HUDEP-2 (cell line): ENCODE results near the gene GPX4.
A peak's percentile ranks its signal among the peaks of the same experiment; 100 is the strongest.

Source experiments
- DNase-seq, 76 experiments: peaks; one replicate each; lab custom pipeline; 2025; ENCODE audit not compliant: unreplicated experiment in 76 of 76; lab: John Stamatoyannopoulos, UW

The GPX4 gene

GRCh38 chr19:1098177-1099051, 5.4 kb upstream of the GPX4 start:
- DNase-seq: no peak

- no peak for DNase-seq
Observed at GRCh38 chr19:1101337-1101698, 2.5 kb upstream of the GPX4 start.

GRCh38 chr19:1102407-1103131, 1.2 kb upstream of the GPX4 start:
- no peak for DNase-seq

DNA sequence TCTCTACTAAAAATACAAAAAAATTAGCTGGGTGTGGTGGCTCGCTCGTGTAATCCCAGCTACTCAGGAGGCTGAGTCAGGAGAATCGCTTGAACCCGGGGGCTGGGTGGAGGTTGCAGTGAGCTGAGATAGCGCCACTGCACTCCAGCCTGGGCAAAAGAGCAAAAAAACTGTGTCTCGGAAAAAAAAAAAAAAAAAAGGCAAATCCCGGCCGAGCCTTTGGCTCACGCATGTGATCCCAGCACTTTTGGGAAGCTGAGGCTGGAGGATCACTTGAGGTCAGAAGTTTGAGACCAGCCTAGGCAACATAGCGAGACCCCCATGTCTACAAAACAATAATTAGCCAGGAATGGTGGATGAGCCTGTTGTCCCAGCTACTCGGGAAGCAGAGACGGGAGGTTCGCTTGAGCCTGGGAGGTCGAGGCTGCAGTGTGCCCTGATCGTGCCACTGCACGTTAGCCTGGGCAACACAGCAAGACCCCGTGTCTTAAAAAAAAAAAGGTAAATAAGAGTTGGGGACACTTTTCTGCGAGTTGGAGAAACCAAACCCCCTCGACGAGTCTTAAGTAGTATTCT, 574 bp upstream of the GPX4 start:
- no peak for DNase-seq

DNA sequence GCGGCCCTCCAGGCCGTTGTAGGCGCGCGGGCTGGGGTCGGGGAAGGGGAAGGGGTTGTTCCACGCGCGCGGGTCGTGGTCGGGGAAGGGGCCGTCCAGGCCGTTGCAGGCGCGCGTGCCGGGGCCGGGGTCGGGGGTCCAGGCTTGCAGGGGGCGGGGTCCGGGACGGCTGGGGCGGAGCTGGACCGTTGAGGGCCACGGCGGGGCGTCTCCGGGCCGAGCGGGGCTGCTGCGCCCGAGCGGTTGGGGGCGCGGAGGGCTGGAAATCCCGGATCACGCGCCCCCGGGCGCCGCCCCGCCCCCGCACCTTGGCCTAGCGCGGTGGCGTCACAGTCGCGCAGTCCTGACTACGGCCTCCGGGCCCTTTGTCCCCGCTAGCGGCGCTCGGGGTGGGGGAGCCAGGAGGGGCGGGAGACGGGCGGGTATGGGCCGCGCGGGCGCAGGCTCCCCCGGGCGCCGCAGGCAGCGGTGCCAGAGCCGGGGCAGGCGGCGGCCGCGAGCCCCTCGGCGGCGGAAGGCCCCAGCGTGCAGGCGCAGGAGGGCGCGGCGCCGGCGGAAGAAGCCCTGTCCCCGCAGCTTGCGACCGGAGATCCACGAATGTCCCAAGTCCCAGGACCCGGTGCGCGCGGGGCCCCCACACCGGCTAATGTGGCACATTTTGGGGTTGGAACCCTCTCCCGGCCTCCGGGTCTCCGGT, 665 bp downstream of the GPX4 start:
- DNase-seq: peak in 62 of 76 experiments; percentile 7 to 80 (median 60)

DNA sequence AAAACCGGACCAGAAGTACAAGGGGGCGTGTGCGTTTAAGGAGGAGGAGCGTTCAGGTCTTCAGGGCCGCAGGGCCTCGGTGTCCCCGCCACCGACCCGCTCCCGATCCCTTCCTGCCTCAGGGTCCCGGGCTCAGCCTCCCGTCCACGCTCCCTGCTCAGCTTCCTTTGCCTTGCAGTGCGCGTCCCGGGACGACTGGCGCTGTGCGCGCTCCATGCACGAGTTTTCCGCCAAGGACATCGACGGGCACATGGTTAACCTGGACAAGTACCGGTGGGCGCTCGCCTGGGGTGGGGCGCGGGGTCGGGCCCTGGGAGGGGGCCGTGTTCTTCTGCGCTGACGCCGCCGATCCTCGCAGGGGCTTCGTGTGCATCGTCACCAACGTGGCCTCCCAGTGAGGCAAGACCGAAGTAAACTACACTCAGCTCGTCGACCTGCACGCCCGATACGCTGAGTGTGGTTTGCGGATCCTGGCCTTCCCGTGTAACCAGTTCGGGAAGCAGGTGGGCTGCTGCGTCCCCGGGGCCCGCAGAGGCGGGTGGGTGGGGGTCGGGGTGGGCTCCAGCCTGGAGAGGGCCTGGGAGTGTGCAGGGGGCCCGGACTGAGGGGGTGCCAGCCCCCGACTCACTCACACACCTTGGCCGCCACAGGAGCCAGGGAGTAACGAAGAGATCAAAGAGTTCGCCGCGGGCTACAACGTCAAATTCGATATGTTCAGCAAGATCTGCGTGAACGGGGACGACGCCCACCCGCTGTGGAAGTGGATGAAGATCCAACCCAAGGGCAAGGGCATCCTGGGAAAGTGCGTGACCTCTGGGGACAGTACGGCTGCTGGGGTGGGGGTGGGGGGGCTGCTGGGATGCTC, 1.4 kb downstream of the GPX4 start:
- no peak for DNase-seq

DNA sequence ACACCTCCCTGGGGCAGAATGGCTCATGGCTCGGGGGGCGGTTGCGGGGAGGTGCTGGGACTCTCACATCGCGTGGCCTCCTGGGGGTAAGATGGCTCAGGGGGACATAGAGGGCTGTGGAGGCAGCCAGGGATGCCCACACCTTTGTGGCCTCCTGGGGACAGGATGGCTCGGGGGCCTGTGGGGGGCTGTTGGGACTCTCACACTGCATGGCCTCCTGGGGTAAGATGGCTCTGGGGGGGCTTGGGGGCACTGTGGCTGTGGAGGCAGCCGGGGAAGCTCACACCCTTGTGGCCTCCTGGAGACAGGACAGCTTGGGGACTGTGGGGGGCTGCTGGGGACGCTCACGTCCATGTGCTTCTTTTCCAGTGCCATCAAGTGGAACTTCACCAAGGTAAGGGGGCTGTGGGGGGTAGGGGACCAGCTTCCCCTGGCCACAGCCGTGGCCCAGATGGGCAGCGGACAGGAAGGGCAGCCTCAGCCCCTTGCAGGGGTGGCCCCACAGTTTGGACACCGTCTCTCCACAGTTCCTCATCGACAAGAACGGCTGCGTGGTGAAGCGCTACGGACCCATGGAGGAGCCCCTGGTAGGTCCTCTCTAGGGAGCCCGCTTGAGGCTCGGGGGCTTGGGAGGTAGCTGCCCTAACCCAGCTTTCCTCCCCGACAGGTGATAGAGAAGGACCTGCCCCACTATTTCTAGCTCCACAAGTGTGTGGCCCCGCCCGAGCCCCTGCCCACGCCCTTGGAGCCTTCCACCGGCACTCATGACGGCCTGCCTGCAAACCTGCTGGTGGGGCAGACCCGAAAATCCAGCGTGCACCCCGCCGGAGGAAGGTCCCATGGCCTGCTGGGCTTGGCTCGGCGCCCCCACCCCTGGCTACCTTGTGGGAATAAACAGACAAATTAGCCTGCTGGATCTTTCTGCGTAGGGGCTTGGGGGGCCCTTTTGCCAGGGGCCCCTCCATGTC, 2.4 kb downstream of the GPX4 start:
- no peak for DNase-seq

GRCh38 chr19:1106841-1107660, 3.3 kb downstream of the GPX4 start:
- DNase-seq: peak in 70 of 76 experiments; percentile 35 to 89 (median 73)

- DNase-seq: no peak
Observed at GRCh38 chr19:1107661-1108261, 4.0 kb downstream of the GPX4 start.

- no peak for DNase-seq
Observed at GRCh38 chr19:1108291-1109031, 4.7 kb downstream of the GPX4 start.

DNA sequence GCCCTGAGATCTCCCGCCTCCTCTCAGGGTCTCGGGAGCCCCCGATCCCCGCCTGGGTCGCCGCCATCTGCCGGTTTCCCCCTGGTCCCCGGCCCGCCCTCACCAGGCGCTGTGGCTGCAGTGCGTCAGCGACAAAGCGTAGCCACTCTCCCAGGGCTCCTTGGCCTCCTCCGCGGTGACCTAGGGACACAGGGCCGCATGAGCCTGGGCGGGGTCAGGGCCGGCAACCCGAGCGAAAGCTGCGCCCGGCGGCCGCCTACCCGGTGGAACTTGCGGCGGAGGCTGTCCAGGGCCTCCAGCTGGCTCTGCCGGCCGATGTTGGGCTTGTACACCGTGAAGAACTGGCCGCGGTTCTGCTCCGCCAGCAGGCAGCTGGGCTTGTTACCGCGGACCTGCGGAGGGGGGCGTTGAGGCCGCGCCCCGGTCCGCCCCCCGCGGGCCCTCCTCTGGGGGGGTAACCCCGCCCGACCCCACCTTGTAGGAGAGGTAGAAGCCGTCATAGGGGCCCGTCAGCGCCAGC, 5.3 kb downstream of the GPX4 start:
- no peak for DNase-seq

DNA sequence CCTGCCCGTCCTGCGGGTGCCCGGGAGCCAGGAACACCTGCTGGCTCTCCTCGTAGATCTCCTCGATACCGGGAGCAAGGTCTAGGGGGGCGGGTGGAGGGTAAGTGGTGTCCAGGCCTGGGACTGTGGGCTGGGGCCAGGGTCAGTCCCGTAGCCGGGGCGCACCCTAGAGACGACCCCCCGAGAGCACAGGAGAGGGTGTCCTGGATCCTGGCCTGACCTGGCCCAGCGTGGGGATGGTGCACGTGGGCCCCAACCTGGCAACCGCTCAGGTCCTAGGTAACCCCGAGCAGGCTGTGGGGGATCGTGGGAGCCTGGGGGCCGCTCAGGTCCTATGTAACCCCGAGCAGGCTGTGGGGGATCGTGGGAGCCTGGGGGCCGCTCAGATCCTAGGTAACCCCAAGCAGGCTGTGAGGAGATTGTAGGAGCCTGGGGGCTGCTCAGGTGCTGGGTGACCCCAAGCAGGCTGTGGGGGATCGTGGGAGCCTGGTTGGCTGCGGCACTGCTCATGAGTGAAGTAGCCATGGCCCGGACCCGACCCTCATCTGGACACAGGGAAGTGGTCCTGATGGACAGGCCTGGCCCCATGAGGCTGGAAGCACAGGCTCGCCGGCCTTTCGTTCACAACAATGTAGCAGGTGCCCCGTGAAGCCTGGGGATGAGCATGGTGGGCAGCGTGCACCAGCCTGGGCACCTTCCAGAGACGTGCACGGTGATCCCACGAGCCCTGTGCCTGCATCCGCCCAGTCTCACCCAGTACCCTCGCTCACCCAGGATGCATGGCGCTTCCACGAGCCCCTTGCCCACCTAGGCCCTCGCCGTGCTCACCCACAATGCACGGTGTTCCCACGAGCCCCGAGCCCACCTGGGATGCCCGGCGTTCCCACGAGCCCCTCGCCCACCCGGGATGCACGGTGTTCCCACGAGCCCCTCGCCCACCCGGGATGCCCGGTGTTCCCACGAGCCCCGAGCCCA, 6.2 kb downstream of the GPX4 start:
- DNase-seq: no peak

DNA sequence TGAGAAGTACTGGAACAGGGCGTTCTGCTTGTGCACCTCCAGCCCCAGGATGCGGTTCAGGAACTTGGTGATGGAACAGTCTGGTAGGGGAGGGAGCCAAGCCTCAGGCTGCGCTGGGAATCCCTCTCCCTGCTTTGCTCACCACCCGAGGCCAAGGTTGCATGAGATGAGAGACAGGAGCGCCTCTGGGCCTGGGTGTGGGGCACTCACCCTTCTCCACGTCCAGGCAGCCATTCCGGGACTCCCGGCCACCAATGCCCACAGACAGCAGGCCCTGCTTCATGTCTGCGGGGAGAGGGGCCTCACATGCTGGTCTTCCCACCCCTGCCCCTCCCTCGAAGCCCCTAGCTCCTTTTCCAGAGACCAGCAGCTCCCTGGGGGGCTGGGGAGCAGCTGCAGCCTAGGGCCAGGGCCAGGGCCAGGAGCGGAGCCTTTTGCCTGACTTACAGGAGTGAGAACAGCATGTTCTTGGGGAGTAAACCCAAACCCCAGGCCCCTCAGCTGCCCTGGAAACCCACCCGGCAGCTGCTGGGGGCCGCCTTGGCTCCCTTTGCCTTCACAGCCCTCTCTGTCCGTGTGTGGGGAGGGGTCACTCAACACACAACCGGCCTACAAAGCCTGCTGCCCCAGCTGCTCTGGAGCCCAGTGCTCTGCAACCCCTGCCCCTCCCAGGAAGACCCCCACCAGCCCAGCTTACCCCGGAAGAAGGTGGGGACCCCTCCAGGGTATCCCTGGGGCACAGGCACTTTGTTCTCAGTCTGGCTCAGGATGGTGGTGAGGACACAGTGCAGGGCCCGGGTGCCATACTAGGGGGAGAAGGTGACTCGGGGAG, 7.2 kb downstream of the GPX4 start:
- DNase-seq: no peak

DNA sequence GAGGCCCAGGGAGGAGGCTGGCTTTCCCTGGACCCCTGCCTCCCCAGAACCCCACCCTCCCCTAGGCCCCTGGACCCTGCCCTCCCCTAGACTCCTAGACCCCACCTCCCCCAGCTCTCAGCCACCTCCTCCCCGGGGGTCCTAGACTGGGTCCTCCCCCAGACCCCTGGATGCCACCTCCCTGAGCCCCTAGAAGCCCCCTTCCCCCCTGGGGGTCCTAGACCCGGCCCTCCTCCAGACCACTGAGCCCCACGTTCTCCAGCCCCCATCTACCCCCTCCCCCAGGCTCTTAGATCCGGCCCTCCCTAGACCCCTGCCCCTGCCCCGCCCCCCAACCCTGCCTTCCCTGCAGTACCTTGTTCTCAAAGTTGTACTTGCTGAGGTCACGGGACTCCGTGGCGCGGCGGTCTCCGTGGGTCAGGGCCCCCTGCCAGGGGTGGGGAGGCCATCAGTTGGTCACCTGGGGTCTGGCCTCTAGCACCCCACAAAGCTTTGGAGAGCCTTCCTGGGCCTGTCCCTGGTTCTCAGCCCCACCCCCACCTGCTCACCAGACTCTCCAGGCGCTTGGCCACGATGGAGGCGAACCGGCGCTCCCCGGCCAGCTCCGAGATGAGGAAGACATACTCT, 8.0 kb downstream of the GPX4 start:
- DNase-seq: no peak
